ENCODE results near the gene RGPD3.
"Not testable (repeated sequence)": the region's sequence is repeated elsewhere in the genome, so short reads cannot be mapped to it uniquely, and the experiment has no call there.

Gene RGPD3

GRCh38 chr2:106479563-106479962 lies 11.3 kb upstream of the RGPD3 start:
- not testable (repeated sequence) for DNase-seq

DNA sequence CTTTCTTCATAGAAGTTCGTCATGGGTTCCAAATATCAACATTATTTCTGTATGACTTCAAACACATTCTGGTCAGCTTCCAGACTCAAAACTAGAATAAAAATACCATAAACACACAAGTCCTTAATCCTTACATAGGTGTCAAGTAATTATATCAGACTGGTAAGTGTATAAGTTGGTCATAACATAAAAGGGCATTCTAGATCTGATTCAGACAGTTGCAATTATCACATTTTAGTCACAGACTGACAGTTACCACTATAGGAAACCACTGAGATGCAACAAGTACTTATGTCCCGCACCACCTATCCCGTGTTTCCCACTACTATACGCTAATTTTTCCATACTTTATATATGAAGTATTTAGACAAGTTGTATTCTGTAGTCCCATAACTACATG lies 9.4 kb upstream of the RGPD3 start:
- DNase-seq: not testable (repeated sequence)

GRCh38 chr2:106470658-106471057 lies 2.4 kb upstream of the RGPD3 start:
- not testable (repeated sequence) for DNase-seq

GRCh38 chr2:106467516-106467915 lies 697 bp downstream of the RGPD3 start:
- not testable (repeated sequence) for DNase-seq

DNA sequence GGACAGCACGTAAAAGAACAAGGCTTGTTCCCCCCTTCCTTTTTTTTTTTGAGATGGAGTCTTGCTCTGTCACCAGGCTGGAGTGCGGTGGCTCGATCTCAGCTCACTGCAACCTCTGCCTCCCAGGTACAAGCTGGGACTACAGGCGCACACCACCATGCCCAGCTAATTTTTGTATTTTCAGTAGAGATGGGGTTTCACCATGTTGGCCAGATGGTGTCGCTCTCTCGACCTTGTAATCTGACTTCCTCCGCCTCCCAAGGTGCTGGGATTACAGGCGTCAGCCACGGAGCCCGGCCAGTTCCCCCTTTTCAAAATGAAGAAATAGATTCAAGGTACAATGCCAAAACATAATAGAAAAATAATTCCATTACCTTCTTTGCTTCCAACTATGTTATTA lies 6.3 kb downstream of the RGPD3 start:
- peak; percentile 32 to 48 for DNase-seq

DNA sequence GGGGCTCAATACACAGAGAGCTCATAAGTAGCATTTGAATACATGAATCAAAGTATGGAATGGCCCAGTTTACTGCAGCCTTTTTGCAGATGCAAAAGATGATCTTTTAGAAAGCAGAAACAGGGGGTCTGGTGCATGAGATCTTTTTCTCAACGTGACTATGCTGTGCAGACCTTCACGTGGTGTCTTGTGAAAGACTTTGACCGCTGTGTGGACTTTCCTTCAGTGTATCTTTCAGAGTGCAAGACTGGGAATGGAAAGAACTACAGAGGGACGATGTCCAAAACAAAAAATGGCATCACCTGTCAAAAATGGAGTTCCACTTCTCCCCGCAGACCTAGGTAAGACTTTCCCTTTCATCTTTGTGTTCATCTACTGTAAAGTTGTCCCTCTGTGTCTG lies 77.5 kb downstream of the RGPD3 start:
- DNase-seq: not testable (repeated sequence)

GRCh38 chr2:106388814-106389410 lies 79.3 kb downstream of the RGPD3 start:
- DNase-seq: not testable (repeated sequence)

- DNase-seq: not testable (repeated sequence)
Measured at GRCh38 chr2:106384548-106384947, 83.7 kb downstream of the RGPD3 start.

DNA sequence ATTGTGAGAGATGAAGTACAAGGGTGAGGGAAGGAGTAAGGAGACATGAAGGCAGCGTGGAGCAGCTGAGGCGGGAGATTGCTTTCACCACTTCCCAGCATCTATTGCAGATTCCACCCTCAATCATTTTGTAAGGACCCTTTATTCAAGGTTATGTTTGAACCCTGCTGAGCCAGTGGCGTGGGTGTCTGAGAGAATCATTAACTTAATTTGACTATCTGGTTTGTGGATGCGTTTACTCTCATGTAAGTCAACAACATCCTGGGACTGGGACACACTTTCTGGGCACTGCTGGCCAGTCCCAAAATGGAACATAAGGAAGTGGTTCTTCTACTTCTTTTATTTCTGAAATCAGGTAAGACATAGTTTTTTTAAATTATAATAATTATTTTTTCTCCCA lies 86.3 kb downstream of the RGPD3 start:
- not testable (repeated sequence) for DNase-seq

DNA sequence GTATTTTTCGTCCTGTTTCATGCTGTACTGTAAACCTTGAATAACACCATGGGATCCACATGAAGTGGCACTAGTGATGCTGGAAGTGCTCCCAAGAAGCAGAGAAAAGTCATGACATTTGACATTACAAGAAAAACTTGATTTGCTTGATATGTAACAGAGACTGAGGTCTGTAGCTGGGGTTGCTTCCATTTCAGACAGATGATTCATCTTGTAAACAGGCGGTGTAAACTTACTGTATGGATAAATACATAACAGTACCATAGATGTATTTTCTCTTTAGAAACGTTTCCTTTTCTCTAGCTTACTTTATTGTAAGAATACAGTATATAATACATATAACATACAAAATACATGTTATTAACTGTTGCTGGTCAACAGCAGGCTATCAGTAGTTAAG lies 88.6 kb downstream of the RGPD3 start:
- not testable (repeated sequence) for DNase-seq

- DNase-seq: not testable (repeated sequence)
Measured at GRCh38 chr2:106369182-106369581, 99.0 kb downstream of the RGPD3 start.

- DNase-seq: no peak
Measured at GRCh38 chr2:106366204-106366885, 101.9 kb downstream of the RGPD3 start.

GRCh38 chr2:106363791-106364190 lies 104.4 kb downstream of the RGPD3 start:
- DNase-seq: peak in 1 of 2 donors; percentile 1

DNA sequence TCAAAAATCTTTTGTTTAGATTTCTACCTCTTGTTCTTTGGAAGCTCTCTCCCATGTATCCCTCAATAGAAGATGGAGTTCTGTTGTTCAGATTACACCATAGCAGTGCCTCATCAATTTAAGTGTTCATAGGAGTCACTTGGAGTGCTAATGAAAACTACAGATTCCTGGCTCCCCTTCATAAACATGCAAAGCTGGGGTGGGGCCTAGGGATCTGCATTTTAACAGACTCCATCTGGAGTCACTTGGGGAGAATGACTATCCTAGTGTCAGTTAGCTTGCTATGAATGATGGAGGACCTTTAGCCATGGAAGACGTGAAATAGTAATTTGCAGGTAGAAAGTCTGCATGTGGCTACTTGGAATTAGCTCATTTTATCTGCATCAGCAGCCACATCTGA lies 105.4 kb downstream of the RGPD3 start:
- no peak for DNase-seq

GRCh38 chr2:106359512-106359911 lies 108.7 kb downstream of the RGPD3 start:
- DNase-seq: no peak

DNA sequence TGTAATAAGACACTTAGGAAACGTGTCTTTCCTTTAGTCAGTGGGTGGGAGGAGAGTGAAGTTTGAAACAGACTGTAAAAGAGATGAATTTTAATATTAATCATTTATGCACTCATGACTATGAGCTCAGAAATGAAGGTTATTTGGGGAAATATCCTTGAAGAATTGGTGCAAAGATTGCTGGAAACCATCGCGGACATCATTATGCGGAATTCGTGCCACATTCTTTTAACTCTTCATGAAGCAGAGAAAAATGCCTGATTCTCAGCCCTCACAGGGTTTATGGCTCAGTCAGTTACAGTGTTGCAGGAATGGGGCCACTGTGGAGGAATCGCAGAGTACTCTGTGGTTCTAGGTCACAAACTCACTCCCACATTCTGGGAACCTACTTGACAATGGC lies 109.7 kb downstream of the RGPD3 start:
- no peak for DNase-seq

DNA sequence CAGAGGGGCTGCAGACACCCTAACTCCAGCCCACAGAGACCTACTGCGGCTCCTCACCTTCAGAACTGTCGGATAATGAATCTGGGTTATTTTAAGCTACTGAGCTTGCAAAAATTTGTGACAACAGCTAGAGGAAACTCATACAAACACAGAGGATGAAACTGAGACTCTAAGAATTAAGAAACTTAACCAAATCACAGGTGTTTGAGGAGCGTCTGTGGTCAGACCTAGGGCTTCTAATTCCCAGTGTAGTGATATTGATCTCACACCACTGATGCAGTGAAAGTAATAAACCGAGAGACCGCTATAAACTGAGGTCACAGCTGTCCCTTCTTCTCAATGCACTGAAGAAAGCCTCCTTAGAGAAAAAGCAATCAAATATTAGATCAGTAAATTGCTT lies 110.1 kb downstream of the RGPD3 start:
- no peak for DNase-seq

- DNase-seq: no peak
Measured at GRCh38 chr2:106356291-106356690, 111.9 kb downstream of the RGPD3 start.

- DNase-seq: peak; percentile 11 to 62
Measured at GRCh38 chr2:106353676-106354075, 114.5 kb downstream of the RGPD3 start.

- DNase-seq: no peak
Measured at GRCh38 chr2:106350980-106351379, 117.2 kb downstream of the RGPD3 start.

- DNase-seq: no peak
Measured at GRCh38 chr2:106344302-106344701, 123.9 kb downstream of the RGPD3 start.

GRCh38 chr2:106343274-106343673 lies 124.9 kb downstream of the RGPD3 start:
- no peak for DNase-seq

DNA sequence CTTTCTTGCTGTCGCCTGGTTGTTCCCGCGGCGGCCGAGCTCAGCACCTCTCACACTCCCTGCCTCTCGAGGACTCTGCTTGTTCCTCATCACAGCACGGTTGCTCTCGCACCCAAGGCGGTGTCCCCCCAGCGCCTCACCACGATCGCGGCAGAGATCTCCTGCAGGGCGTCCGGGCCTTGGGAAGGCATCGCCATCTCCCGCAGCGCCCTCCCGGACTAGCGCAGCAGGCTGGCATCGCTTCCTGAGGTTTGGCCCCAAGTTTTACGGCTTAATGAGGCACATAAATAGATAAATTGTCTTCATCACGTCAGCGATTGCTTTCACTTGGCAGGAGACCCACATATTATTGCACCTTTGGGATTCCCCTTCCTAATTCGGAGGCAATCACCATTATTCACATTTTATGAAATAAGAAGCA lies 125.4 kb downstream of the RGPD3 start:
- DNase-seq: no peak

DNA sequence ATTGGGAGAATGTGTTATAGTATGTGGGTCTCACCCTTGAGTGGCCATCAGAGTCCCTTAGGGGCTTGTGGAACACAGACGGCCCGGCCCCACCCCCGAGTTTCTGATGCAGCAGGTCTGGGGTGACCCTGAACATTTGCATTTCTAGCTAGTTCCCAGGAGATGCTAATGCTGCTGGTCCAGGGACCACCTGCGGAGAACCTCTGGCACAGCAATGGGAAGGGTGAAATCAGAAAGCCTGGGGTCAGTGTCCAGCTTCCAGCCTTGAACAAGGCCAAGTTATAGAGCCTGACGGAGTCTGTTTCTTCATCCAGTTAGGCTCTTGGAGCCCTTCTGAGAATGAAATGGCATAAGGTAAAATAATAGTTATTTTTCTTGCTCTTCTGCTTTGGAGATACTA lies 126.5 kb downstream of the RGPD3 start:
- no peak for DNase-seq
